IMR-90 (cell line): Measurements from ENCODE around the gene FGF3.

ENCODE experiments used
- CEBPB ChIP-seq: IDR thresholded peaks from 2 replicates; pipeline ENCODE4 v1.6.1; 2012; ENCODE audit warnings: low read depth, low read length, improper control_type of control experiment
- MAFK ChIP-seq: IDR thresholded peaks from 2 replicates; pipeline ENCODE4 v1.6.1; 2012; ENCODE audit warnings: low read depth, low read length, improper control_type of control experiment
- MXI1 ChIP-seq: IDR thresholded peaks from 2 replicates; pipeline ENCODE4 v1.6.1; 2012; ENCODE audit warnings: low read depth, mild to moderate bottlenecking, low read length, moderate library complexity, borderline replicate concordance
- NFE2L2 ChIP-seq: fragments of 150-350 bp; IDR thresholded peaks from 2 replicates; pipeline ENCODE4 v1.6.1; 2016; ENCODE audit warnings: low read depth, mild to moderate bottlenecking, low read length
- POLR2A ChIP-seq: IDR thresholded peaks from 2 replicates; pipeline ENCODE4 v1.6.1; 2012; ENCODE audit warnings: mild to moderate bottlenecking, low read depth, low read length
- RAD21 ChIP-seq: IDR thresholded peaks from 2 replicates; pipeline ENCODE4 v1.6.1; 2012; ENCODE audit warnings: low read length, improper control_type of control experiment
- RCOR1 ChIP-seq: IDR thresholded peaks from 2 replicates; pipeline ENCODE4 v1.6.1; 2012; ENCODE audit warnings: mild to moderate bottlenecking, low read length, improper control_type of control experiment; ENCODE audit not compliant: insufficient replicate concordance
- RFX5 ChIP-seq: IDR thresholded peaks from 2 replicates; pipeline ENCODE4 v1.8.0; 2012; ENCODE audit warnings: low read depth, mild to moderate bottlenecking, low read length, moderate library complexity
- TF ChIP-seq, protein P1 (sequence below): fragments of 150-350 bp; IDR thresholded peaks from 2 replicates; pipeline ENCODE4 v1.6.1; 2017; ENCODE audit warnings: mild to moderate bottlenecking, antibody characterized with exemption, low read length, low read depth
- TF ChIP-seq, protein P2 (sequence below): conservative IDR thresholded peaks from 2 replicates; pipeline ENCODE4 v1.5.1; 2012; ENCODE audit warnings: mild to moderate bottlenecking, low read depth, low read length, improper control_type of control experiment

DNA sequence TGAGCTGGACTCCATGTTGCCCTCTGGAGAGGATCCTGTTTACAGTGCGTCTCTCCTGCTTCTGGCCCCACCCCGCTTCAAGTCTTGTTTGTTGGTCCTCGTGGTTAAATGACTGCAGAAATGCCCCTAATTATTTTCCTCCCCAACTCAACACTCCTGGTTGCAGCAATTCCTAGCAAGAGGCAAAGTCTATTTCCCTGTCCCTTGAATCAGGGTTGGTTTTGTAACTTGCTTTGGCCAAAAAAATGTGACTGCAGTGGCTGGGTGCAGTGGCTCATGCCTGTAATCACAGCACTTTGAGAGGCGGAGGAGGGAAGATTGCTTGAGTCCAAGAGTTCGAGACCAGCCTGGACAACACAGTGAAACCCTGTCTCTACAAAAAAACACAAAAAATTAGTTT lies 41.0 kb upstream of the FGF3 start:
- TF ChIP-seq, protein P1, sequence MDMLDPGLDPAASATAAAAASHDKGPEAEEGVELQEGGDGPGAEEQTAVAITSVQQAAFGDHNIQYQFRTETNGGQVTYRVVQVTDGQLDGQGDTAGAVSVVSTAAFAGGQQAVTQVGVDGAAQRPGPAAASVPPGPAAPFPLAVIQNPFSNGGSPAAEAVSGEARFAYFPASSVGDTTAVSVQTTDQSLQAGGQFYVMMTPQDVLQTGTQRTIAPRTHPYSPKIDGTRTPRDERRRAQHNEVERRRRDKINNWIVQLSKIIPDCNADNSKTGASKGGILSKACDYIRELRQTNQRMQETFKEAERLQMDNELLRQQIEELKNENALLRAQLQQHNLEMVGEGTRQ = no peak
- TF ChIP-seq RFX5 (no peak), POLR2A (no peak), CEBPB (no peak), NFE2L2 (no peak), MXI1 (no peak), MAFK (no peak), RCOR1 (no peak), RAD21 (no peak)
- TF ChIP-seq, protein P2, sequence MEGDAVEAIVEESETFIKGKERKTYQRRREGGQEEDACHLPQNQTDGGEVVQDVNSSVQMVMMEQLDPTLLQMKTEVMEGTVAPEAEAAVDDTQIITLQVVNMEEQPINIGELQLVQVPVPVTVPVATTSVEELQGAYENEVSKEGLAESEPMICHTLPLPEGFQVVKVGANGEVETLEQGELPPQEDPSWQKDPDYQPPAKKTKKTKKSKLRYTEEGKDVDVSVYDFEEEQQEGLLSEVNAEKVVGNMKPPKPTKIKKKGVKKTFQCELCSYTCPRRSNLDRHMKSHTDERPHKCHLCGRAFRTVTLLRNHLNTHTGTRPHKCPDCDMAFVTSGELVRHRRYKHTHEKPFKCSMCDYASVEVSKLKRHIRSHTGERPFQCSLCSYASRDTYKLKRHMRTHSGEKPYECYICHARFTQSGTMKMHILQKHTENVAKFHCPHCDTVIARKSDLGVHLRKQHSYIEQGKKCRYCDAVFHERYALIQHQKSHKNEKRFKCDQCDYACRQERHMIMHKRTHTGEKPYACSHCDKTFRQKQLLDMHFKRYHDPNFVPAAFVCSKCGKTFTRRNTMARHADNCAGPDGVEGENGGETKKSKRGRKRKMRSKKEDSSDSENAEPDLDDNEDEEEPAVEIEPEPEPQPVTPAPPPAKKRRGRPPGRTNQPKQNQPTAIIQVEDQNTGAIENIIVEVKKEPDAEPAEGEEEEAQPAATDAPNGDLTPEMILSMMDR = no peak
